Activated CD4-positive, alpha-beta T cell treated with anti-CD3 and anti-CD28 coated beads, Interleukin-10, Interleukin-2, amounts not matched to agents 100 ng/mL and 50 ng/mL, durations not matched to agents 16 hours and 8 hours (primary cell): ENCODE results near the gene BBC3.
"Not testable (repeated sequence)": the region's sequence is repeated elsewhere in the genome, so short reads cannot be mapped to it uniquely, and the experiment has no call there.

Source experiments
- DNase-seq: peaks from one replicate; pipeline ENCODE4 v3.0.0-alpha.2; 2020

BBC3 gene

DNA sequence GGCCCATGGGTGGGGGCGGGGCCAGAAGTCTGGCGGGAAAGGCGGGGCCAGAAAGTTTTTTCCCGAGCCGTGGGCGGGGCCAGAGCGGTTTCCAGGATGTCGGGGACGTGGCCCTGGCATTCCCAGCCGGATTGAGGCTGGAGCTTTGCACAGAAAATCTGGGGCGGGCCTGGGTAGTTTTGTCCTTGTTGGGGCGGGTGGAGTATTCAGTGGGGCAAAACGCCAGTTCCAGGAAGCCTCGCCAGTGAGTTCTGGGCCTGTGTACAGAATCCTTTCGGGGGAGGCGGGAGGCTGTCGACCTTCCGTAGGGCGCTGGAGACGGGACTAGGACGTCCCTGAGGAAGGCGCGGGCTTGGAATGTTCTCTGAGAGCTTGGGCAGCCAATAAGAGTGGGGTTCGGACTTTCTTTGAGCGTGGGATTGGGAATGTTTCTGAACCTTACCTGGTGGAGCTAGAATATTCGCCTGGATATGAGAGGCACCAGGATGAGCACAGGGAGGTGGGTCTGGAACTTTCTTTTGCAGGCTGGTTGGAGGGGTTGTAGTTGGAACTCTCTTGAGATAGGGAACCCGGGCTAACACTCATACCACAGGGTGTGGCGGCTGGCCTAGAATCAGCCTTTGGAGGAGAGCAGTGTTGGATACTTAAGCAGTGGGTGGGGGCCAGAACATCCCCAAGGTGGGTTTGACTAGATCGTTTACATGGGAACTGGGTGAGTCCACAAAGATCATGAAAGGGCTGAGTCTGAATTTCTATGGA is 26.6 kb upstream of the BBC3 start:
- no peak for DNase-seq

GRCh38 chr19:47256693-47257410 is 25.9 kb upstream of the BBC3 start:
- DNase-seq: peak; percentile 100

DNA sequence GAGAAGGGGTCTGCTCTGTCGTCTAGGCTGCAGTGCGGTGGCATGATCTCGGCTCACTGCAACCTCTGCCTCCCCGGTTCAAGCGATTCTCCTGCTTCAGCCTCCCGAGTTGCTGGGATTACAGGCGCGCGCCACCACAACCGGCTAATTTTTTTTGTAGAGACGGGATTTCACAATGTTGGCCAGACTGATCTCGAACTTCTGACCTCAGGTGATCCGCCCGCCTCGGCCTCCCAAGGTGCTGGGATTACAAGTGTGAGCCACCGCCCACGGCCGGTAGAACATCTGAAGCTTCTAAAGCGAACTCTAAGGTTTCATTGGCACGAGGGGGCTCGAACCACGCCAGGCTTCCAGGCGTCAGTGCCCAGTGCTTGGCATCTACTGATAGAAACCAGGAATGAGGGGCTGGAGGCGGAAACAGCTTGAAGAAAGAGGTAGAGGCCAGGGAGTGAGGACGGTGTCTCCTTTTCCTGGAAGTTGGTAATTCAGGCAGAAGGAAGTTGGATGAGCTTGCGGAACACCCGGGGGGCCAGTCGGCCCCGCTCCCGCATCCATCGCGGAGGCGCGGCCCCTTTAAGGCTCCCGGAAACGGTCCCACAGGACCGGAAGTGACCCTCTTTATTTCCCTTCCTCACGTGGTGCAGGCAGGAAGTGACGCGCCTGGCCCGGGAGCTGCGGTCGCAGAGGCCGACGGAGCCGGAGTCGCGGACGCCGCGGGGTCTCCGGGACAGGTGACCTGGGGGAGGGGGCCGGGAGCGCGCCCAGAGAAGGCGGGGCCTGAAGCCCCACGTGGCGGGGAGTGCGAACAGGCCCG is 25.1 kb upstream of the BBC3 start, which contains the start of gene CCDC9:
TSS of gene CCDC9 (plus strand) at position 647 of the 814 bp plus-strand sequence. CDS start 1,876 bp downstream, outside the sequence.
- DNase-seq: peak; percentile 97

- DNase-seq: no peak
Observed at GRCh38 chr19:47253970-47254369, 23.0 kb upstream of the BBC3 start.

GRCh38 chr19:47253467-47253881 is 22.5 kb upstream of the BBC3 start:
- no peak for DNase-seq

- DNase-seq: not testable (repeated sequence)
Observed at GRCh38 chr19:47253016-47253415, 22.0 kb upstream of the BBC3 start.

GRCh38 chr19:47247308-47247990 is 16.4 kb upstream of the BBC3 start:
- peak; percentile 84 for DNase-seq

DNA sequence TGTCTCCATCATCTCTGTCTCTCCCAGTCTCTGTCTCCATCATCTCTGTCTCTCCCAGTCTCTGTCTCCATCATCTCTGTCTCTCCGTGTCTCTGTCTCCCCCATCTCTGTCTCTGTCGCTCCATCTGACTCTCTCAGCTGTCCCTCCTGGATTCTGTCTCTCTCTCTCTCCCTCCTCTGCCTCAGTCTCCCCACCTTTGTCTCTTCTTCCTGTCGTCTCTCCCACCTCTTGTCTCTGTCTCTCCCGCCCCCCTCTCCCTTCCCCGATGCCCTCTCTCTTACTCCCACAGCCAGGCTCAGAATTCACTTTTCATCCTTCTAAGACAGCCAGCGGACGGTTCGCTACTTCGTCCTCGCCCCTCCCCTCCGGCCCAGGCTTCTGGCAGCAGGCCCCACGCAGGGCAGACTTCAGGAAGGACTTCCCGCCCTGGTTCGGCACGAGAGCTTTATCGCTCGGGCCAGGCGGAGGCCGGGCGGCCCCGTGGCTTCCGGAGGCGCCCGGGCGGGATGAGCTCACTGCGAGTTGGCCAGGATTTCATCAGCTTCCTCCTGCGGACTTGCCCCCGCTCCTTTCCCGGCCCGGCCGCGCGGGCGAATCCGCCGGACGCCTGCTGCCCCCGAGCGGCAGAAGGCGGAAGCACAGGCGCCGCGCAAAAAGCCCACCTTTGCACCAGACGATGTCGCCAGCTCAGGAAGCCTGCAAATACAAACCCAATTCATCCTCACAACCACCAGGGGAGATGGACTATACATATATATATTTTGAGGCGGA is 13.0 kb upstream of the BBC3 start:
- peak; percentile 97 for DNase-seq

DNA sequence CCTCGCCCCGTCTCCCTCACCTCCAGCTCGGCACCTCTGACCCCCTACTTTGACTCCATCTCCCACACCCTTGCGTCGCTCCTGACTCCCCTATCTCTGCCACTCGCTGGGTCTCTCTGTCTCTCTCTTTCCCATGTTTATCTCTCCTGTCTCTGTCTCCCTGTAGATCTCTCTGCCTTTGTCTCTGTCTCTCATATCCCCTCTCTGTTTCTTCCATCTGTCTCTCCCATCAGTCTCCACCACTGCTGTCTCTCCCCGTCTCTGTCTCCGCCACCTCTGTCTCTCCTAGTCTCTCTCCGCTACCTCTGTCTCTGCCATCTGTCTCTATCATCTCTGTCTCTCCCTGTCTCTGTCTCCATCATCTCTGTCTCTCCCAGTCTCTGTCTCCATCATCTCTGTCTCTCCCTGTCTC is 12.4 kb upstream of the BBC3 start:
- no peak for DNase-seq

GRCh38 chr19:47241919-47242577 is 11.0 kb upstream of the BBC3 start:
- DNase-seq: no peak

- DNase-seq: peak; percentile 80
Observed at GRCh38 chr19:47240996-47241918, 10.3 kb upstream of the BBC3 start.

- DNase-seq: no peak
Observed at GRCh38 chr19:47240556-47240955, 9.6 kb upstream of the BBC3 start.

DNA sequence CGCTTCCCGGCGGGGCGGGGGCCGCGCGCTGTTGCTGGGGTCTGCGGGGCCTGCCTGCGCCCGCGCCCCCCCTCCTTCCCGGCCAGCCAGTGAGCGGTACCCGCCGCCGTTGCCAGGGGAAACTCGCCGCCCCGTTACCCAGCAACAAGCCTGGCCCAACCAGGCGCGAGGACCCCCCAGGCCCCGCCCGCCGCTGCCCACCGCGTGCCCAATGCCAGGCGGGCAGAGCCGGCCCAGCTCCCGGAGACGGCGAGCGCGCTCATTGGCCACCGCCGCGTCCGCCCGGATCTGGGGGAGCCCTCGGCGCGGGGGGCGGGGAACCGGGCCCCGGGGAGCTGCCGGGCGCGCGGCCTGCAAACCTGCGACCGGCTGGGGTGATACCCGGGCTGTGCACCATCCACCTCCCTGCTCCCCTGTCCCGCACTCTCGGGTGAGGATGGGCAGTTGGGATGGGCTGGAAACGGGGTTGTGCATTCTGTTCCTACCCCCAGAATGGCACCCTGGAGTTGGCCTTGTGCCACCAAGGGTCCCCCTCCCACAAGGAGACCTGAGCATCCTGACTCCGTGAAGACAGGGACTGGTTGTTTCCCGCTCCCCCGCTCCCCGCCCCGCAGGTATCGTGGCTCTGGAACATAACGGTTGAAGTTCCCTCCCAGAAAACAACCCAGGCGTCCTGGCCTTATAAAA is 8.8 kb upstream of the BBC3 start:
- peak; percentile 57 for DNase-seq

- DNase-seq: no peak
Observed at GRCh38 chr19:47239152-47239551, 8.2 kb upstream of the BBC3 start.

DNA sequence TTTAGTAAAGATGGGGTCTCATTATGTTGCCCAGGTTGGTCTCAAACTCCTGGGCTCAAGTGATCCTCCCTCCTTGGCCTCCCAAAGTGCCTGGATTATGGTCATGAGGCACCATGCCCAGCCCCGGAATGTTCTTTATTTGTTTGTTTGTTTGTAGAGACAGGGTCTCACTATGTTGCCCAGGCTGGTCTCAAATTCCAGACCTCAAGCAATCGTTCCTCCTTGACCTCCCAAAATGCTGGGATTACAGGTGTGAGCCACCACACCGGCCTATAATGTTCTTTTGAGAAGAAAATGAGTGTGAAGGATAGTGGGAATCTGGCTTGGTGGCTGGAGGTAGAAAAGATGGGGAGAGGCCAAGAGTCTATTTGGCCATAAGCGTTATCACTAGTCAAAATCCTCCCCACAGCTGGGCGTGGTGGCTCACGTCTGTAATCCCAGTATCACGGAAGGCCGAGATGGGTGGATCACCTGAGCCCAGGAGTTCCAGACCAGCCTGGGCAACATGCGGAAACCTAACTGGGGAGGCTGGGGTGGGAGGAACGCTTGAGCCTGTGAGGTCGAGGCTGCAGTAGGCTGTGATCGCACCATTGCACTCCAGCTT is 5.2 kb upstream of the BBC3 start:
- DNase-seq: no peak

DNA sequence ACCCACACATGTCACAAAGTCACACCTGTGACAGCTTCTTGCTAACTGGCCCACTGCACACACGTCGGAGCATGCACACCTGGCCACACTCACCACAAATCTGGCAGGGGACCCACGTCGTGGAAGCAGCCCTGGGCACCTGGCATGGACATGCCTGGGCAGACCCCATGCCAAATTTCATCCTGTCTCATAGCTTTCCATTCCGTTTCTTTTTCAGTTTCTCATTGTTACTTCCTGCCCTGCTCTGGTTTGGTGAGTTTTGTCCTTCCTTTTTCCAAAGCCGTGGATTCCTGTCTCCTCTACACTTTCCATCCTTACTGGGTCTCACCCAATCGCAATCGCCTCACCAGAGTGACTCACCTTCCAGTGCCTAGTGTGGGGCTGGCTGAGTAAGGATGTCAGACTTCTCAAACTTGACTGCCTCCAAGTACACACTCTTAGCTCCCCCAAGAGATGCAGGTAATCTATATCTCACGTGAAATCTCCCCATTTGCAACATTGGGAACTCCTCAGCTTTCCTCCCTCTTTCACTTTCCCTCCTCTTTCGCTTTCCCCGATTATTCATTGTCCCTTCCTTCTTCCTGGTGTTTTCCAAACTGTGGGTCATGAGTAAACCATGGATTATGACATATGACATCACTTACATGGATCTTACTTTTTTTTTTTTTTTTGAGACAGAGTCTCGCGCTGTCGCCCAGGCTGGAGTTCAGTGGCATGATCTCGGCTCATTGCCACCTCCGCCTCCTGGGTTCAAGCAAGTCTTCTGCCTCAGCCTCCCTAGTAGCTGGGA is 1.6 kb upstream of the BBC3 start:
- peak; percentile 30 for DNase-seq

DNA sequence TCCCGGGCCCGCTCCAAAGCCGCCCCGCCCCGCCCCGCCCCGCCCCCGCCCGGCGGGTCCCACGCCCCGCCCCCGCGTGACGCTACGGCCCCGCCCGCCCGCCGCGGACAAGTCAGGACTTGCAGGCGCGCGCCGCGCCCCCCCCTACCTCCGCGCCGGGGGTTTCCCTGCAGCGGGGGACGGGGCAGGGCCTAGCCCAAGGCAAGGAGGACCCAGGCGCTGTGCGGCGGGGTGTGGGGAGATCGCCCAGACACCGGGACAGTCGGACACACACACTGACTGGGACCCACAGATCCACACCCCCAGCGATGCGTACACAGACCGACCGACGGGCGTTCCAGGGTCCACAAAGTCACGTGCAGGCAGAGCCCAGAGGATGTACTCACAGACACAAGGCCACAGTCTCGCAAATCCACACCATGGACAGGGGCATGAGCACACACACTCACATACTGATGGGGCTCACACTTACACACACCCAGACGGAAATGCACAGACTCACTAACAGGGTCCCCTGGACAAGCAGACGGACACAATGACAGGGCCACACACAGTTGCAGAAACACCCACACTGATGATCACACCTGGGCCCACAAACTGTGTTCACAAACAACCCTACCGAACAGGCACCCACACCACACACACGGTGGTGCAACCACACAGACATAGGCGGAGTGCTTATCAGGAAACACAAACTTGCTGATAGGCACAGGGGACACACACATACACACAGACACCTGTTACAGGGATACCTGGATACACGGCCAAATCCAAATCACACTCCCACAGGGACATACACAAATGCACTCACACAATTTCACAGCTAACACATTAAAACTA is 436 bp upstream of the BBC3 start:
- DNase-seq: peak; percentile 91
